Right lung (tissue), 5 donors: ENCODE measurements around the gene PAPSS2. TPM values are rescaled to one million over a fixed set of nuclear protein-coding genes. Genes with fewer than 3 reads are reported as not detected.
"Not testable (repeated sequence)": the region's sequence is repeated elsewhere in the genome, so short reads cannot be mapped to it uniquely, and the experiment has no call there.

Experiments
- DNase-seq, 2 donors: peaks; one replicate each; pipeline ENCODE4 v3.0.0-alpha.2; 2013
- polyA plus RNA-seq, 5 donors: library from polyadenylated mRNA; unstranded; fragments of 120-200 nt; gene quantifications; one replicate each; pipeline versions ENCODE4 v1.2.1 to v1.2.3, GENCODE V29; 2013; ENCODE audit warnings: inconsistent platforms in 1 of 5, low replicate concordance in 1 of 5; ENCODE audit not compliant: insufficient read length in 5 of 5, insufficient read depth in 1 of 5

Gene PAPSS2
- polyA plus RNA-seq, 5 donors: 45.5 to 58.2 (median 55.2) TPM

- DNase-seq: no peak
These were observed 84.9 kb downstream of the PAPSS2 start for GRCh38 chr10:87744606-87745005.

- DNase-seq: no peak
These were observed 87.2 kb downstream of the PAPSS2 start for GRCh38 chr10:87746911-87747310.

- DNase-seq: not testable (repeated sequence)
These were observed 88.6 kb downstream of the PAPSS2 start for GRCh38 chr10:87748244-87748643.

- no peak for DNase-seq
These were observed 90.5 kb downstream of the PAPSS2 start for GRCh38 chr10:87750001-87750671.

GRCh38 chr10:87750817-87751216 is 91.1 kb downstream of the PAPSS2 start:
- no peak for DNase-seq

GRCh38 chr10:87751274-87751673 is 91.6 kb downstream of the PAPSS2 start:
- DNase-seq: no peak

- no peak for DNase-seq
These were observed 92.9 kb downstream of the PAPSS2 start for GRCh38 chr10:87752566-87752965.

- DNase-seq: no peak
These were observed 94.6 kb downstream of the PAPSS2 start for GRCh38 chr10:87753995-87754866.

- no peak for DNase-seq
These were observed 98.0 kb downstream of the PAPSS2 start for GRCh38 chr10:87757685-87758084.

GRCh38 chr10:87759551-87759950 is 99.9 kb downstream of the PAPSS2 start:
- DNase-seq: no peak

GRCh38 chr10:87760195-87760905 is 100.7 kb downstream of the PAPSS2 start:
- DNase-seq: no peak

- DNase-seq: no peak
These were observed 101.5 kb downstream of the PAPSS2 start for GRCh38 chr10:87761153-87761552.

- no peak for DNase-seq
These were observed 102.2 kb downstream of the PAPSS2 start for GRCh38 chr10:87761892-87762291.

- no peak for DNase-seq
These were observed 103.6 kb downstream of the PAPSS2 start for GRCh38 chr10:87763086-87763861.

GRCh38 chr10:87764072-87764934 is 104.6 kb downstream of the PAPSS2 start:
- DNase-seq: no peak

- no peak for DNase-seq
These were observed 106.1 kb downstream of the PAPSS2 start for GRCh38 chr10:87765666-87766376.

- DNase-seq: no peak
These were observed 107.6 kb downstream of the PAPSS2 start for GRCh38 chr10:87767253-87767652.

- DNase-seq: peak; percentile 14 to 16
These were observed 112.3 kb downstream of the PAPSS2 start for GRCh38 chr10:87771871-87772500.

- no peak for DNase-seq
These were observed 116.1 kb downstream of the PAPSS2 start for GRCh38 chr10:87775766-87776165.
